ENCODE data around the gene PPP2R5A.

- TF ChIP-seq CTCF (IDR thresholded peaks at IDR 0.05) (no peak), POLR2A (IDR thresholded peaks at IDR 0.05) (no peak)
These were observed 20.1 kb downstream of the PPP2R5A start for GRCh38 chr1:212305342-212305741.

All from Peyer's patch (tissue), 4 donors.